Activated naive CD4-positive, alpha-beta T cell treated with anti-CD3 and anti-CD28 coated beads, Interleukin-2, amount 10 ng/mL, durations not matched to agents 7 days and 5 days (primary cell): Measurements from ENCODE around the gene ANXA2R.
"Not testable (repeated sequence)": the region's sequence is repeated elsewhere in the genome, so short reads cannot be mapped to it uniquely, and the experiment has no call there.

Experiments
- CTCF ChIA-PET: fragments of 350-600 bp; sonication (Branson Sonifier 250); formaldehyde crosslinking; loops from one replicate; lab custom pipeline; 2021; ENCODE audit warnings: antibody characterized with exemption; lab: Charles Lee
- DNase-seq: peaks from one replicate; pipeline ENCODE4 v3.0.0-alpha.2; 2020
- H3K27ac Mint-ChIP-seq: one replicate; pipeline ENCODE4 v1.8.0; 2021; ENCODE audit warnings: mild to moderate bottlenecking, moderate library complexity, mixed read lengths
- H3K27me3 Mint-ChIP-seq: one replicate; pipeline ENCODE4 v1.8.0; 2021; ENCODE audit warnings: mild to moderate bottlenecking, mixed read lengths
- H3K36me3 Mint-ChIP-seq: one replicate; pipeline ENCODE4 v1.8.0; 2021; ENCODE audit warnings: mixed read lengths
- H3K4me1 Mint-ChIP-seq: one replicate; pipeline ENCODE4 v1.8.0; 2021; ENCODE audit warnings: mixed read lengths
- H3K4me3 Mint-ChIP-seq: one replicate; pipeline ENCODE4 v1.8.0; 2021; ENCODE audit warnings: mild to moderate bottlenecking, moderate library complexity, mixed read lengths
- H3K9me3 Mint-ChIP-seq: one replicate; pipeline ENCODE4 v1.8.0; 2021; ENCODE audit warnings: mixed read lengths

ANXA2R gene

GRCh38 chr5:43066799-43067741, 27.0 kb upstream of the ANXA2R start:
- H3K9me3 Mint-ChIP-seq: no peaks in the 10 kb centered on the region
- H3K4me3 Mint-ChIP-seq: peak overlapping the region; percentile 97
- CTCF ChIA-PET: interaction anchor here (1.2 to 3.5 kb wide), 7 partner anchors 25 to 158 kb away, joined by 4 to 35 read pairs (median 6); no protein-coding TSS in a partner anchor
- DNase-seq: peak; percentile 90
- H3K36me3 Mint-ChIP-seq: peaks cover 42% of the 10 kb centered on the region
- peaks cover 4% of the 10 kb centered on the region for H3K27me3 Mint-ChIP-seq
- H3K27ac Mint-ChIP-seq: peak overlapping the region; percentile 100
- H3K4me1 Mint-ChIP-seq: peaks cover 53% of the 10 kb centered on the region

- Mint-ChIP-seq H3K4me3 (peak overlapping the region; percentile 97), H3K27me3 (peaks cover 4% of the 10 kb centered on the region), H3K27ac (peak overlapping the region; percentile 100), H3K9me3 (no peaks in the 10 kb centered on the region), H3K36me3 (peaks cover 39% of the 10 kb centered on the region), H3K4me1 (peaks cover 54% of the 10 kb centered on the region)
- CTCF ChIA-PET: interaction anchor here (0.7 to 3.5 kb wide), 6 partner anchors 24 to 73 kb away, joined by 3 to 35 read pairs (median 6); no protein-coding TSS in a partner anchor
- peak; percentile 81 for DNase-seq
These were observed 26.1 kb upstream of the ANXA2R start for GRCh38 chr5:43065948-43066798.

- H3K4me1 Mint-ChIP-seq: peaks cover 49% of the 10 kb centered on the region
- CTCF ChIA-PET: interaction anchor here (0.7 to 3.5 kb wide), 12 partner anchors 24 to 157 kb away, joined by 3 to 35 read pairs (median 4); no protein-coding TSS in a partner anchor
These were observed 25.3 kb upstream of the ANXA2R start for GRCh38 chr5:43065387-43065947.

GRCh38 chr5:43063721-43064171, 23.6 kb upstream of the ANXA2R start:
- Mint-ChIP-seq H3K4me3 (peak overlapping the region; percentile 26), H3K36me3 (peaks cover 35% of the 10 kb centered on the region), H3K9me3 (peaks cover 14% of the 10 kb centered on the region), H3K27ac (peak overlapping the region; percentile 100), H3K4me1 (peaks cover 36% of the 10 kb centered on the region), H3K27me3 (peaks cover 4% of the 10 kb centered on the region)
- DNase-seq: no peak
- CTCF ChIA-PET: interaction anchor here (0.6 to 3.5 kb wide), 9 partner anchors 17 to 249 kb away, joined by 3 to 35 read pairs (median 4); no protein-coding TSS in a partner anchor

More at GRCh38 chr5:43065387-43065947, 25.3 kb upstream of the ANXA2R start:
- H3K36me3 Mint-ChIP-seq: peaks cover 36% of the 10 kb centered on the region
- H3K4me3 Mint-ChIP-seq: peak overlapping the region; percentile 97
- DNase-seq: no peak
- no peaks in the 10 kb centered on the region for H3K9me3 Mint-ChIP-seq
- peak overlapping the region; percentile 100 for H3K27ac Mint-ChIP-seq
- H3K27me3 Mint-ChIP-seq: peaks cover 4% of the 10 kb centered on the region

GRCh38 chr5:43061352-43062075, 21.4 kb upstream of the ANXA2R start:
- peaks cover 4% of the 10 kb centered on the region for H3K27me3 Mint-ChIP-seq
- no peak overlapping the region for H3K27ac Mint-ChIP-seq
- peaks cover 28% of the 10 kb centered on the region for H3K9me3 Mint-ChIP-seq
- H3K36me3 Mint-ChIP-seq: peaks cover 36% of the 10 kb centered on the region
- H3K4me1 Mint-ChIP-seq: peaks cover 26% of the 10 kb centered on the region
- DNase-seq: no peak
- H3K4me3 Mint-ChIP-seq: no peak overlapping the region
- CTCF ChIA-PET: interaction anchor here (0.8 to 1.3 kb wide), 5 partner anchors 15 to 152 kb away, joined by 3 to 4 read pairs (median 3); no protein-coding TSS in a partner anchor

GRCh38 chr5:43060020-43060419, 19.9 kb upstream of the ANXA2R start:
- DNase-seq, CTCF ChIA-PET, H3K4me3 Mint-ChIP-seq, H3K27me3 Mint-ChIP-seq, H3K27ac Mint-ChIP-seq: not testable (repeated sequence)
- H3K4me1 Mint-ChIP-seq: peaks cover 25% of the 10 kb centered on the region
- peaks cover 41% of the 10 kb centered on the region for H3K9me3 Mint-ChIP-seq
- H3K36me3 Mint-ChIP-seq: peaks cover 45% of the 10 kb centered on the region

- H3K4me1 Mint-ChIP-seq, H3K27me3 Mint-ChIP-seq, H3K27ac Mint-ChIP-seq, H3K4me3 Mint-ChIP-seq, CTCF ChIA-PET, DNase-seq: not testable (repeated sequence)
- H3K36me3 Mint-ChIP-seq: peaks cover 64% of the 10 kb centered on the region
- peaks cover 50% of the 10 kb centered on the region for H3K9me3 Mint-ChIP-seq
These were observed 15.0 kb upstream of the ANXA2R start for GRCh38 chr5:43055098-43055497.

GRCh38 chr5:43051684-43052083, 11.6 kb upstream of the ANXA2R start:
- H3K27ac Mint-ChIP-seq: no peak overlapping the region

GRCh38 chr5:43050384-43050783, 10.3 kb upstream of the ANXA2R start:
- no peak overlapping the region for H3K4me3 Mint-ChIP-seq
- H3K27ac Mint-ChIP-seq: no peak overlapping the region
- peaks cover 45% of the 10 kb centered on the region for H3K36me3 Mint-ChIP-seq
- no peak for DNase-seq
- H3K27me3 Mint-ChIP-seq: no peaks in the 10 kb centered on the region
- peaks cover 24% of the 10 kb centered on the region for H3K4me1 Mint-ChIP-seq
- CTCF ChIA-PET: no interaction called here
- peaks cover 20% of the 10 kb centered on the region for H3K9me3 Mint-ChIP-seq

More at GRCh38 chr5:43051684-43052083, 11.6 kb upstream of the ANXA2R start:
- peaks cover 30% of the 10 kb centered on the region for H3K9me3 Mint-ChIP-seq
- H3K36me3 Mint-ChIP-seq: peaks cover 55% of the 10 kb centered on the region
- no peaks in the 10 kb centered on the region for H3K27me3 Mint-ChIP-seq
- CTCF ChIA-PET: interaction anchor here (0.8 to 1.3 kb wide), 3 partner anchors 32 to 60 kb away, joined by 3 to 4 read pairs (median 4); no protein-coding TSS in a partner anchor
- no peak for DNase-seq
- peaks cover 20% of the 10 kb centered on the region for H3K4me1 Mint-ChIP-seq
- H3K4me3 Mint-ChIP-seq: no peak overlapping the region

- Mint-ChIP-seq H3K36me3 (peaks cover 45% of the 10 kb centered on the region), H3K9me3 (peaks cover 11% of the 10 kb centered on the region), H3K27ac (no peak overlapping the region), H3K4me3 (no peak overlapping the region), H3K4me1 (peaks cover 36% of the 10 kb centered on the region), H3K27me3 (no peaks in the 10 kb centered on the region)
- CTCF ChIA-PET: no interaction called here
- DNase-seq: no peak
These were observed 9.1 kb upstream of the ANXA2R start for GRCh38 chr5:43049236-43049635.

GRCh38 chr5:43046474-43046873, 6.4 kb upstream of the ANXA2R start:
- H3K27me3 Mint-ChIP-seq: peaks cover 4% of the 10 kb centered on the region
- H3K4me3 Mint-ChIP-seq: no peak overlapping the region
- H3K27ac Mint-ChIP-seq: no peak overlapping the region
- H3K9me3 Mint-ChIP-seq: peaks cover 6% of the 10 kb centered on the region
- H3K4me1 Mint-ChIP-seq: peaks cover 43% of the 10 kb centered on the region
- no peak for DNase-seq
- CTCF ChIA-PET: interaction anchor here (1.0 to 1.5 kb wide), 5 partner anchors 15 to 54 kb away, joined by 3 to 4 read pairs (median 3); no protein-coding TSS in a partner anchor
- H3K36me3 Mint-ChIP-seq: peaks cover 25% of the 10 kb centered on the region

- Mint-ChIP-seq H3K9me3 (peaks cover 6% of the 10 kb centered on the region), H3K4me1 (peaks cover 40% of the 10 kb centered on the region), H3K36me3 (peaks cover 23% of the 10 kb centered on the region), H3K4me3 (no peak overlapping the region), H3K27me3 (peaks cover 4% of the 10 kb centered on the region), H3K27ac (no peak overlapping the region)
- no peak for DNase-seq
- CTCF ChIA-PET: interaction anchor here (1.1 kb wide), 1 partner anchor 53 kb away, joined by 3 read pairs; no protein-coding TSS in a partner anchor
These were observed 5.1 kb upstream of the ANXA2R start for GRCh38 chr5:43045236-43045635.
